SK-N-SH (cell line): ENCODE measurements around the gene USP31. TPM values are rescaled to one million over a fixed set of nuclear protein-coding genes. Genes with fewer than 3 reads are reported as not detected.

ENCODE experiments used
- CTCF ChIA-PET: fragments of 300-600, 350-600 bp; formaldehyde crosslinking; extraction: SDS; loops from one replicate; lab custom pipeline; 2021; lab: Yijun Ruan, JAX
- POLR2A ChIA-PET: fragments of 350-600 bp; sonication (Branson Sonifier 250); formaldehyde crosslinking; extraction: SDS; loops from one replicate; lab custom pipeline; 2020; ENCODE audit warnings: antibody characterized with exemption, inconsistent platforms; lab: Yijun Ruan, JAX
- DNase-seq: peaks from one replicate; pipeline ENCODE4 v3.0.0; 2012
- H2AFZ ChIP-seq: fragments of 200-600 bp; sonication (generic); 2 replicates; pipeline ENCODE4 v1.8.1; 2016; ENCODE audit warnings: antibody characterized with exemption, mild to moderate bottlenecking, low read depth
- H3F3A ChIP-seq: fragments of 200-600 bp; sonication (generic); replicated peaks from 2 replicates; pipeline ENCODE3; 2016; ENCODE audit warnings: antibody characterized with exemption, mild to moderate bottlenecking; ENCODE audit not compliant: insufficient read depth
- H3K27ac ChIP-seq, 2 experiments: fragments of 200-500 bp in 1 of 2; fragments of 200-600 bp in 1 of 2; sonication (Bioruptor generic) in 1 of 2; sonication (generic), shearing (Covaris generic) in 1 of 2; 2 replicates each; pipeline versions ENCODE4 v1.5.1 to v1.6.1; 2014 to 2016; ENCODE audit warnings: low read depth in 2 of 2, inconsistent platforms in 1 of 2, low read length in 1 of 2, mild to moderate bottlenecking in 1 of 2, mixed read lengths in 1 of 2
- H3K27me3 ChIP-seq: fragments of 200-600 bp; sonication (generic), shearing (Covaris generic); 2 replicates; pipeline ENCODE4 v1.6.1; 2016; ENCODE audit warnings: mixed run types; ENCODE audit not compliant: insufficient read depth
- H3K36me3 ChIP-seq, 2 experiments: fragments of 200-500 bp in 1 of 2; fragments of 200-600 bp in 1 of 2; sonication (Bioruptor generic) in 1 of 2; sonication (generic) in 1 of 2; replicated peaks in 1 of 2; 2 replicates each; pipeline versions ENCODE3 to v1.5.1; 2014 to 2016; ENCODE audit warnings: low read length in 1 of 2, mild to moderate bottlenecking in 1 of 2; ENCODE audit not compliant: insufficient read depth in 2 of 2, control insufficient read depth in 1 of 2
- H3K4me1 ChIP-seq, 2 experiments: fragments of 200-500 bp in 1 of 2; fragments of 200-600 bp in 1 of 2; sonication (Bioruptor generic) in 1 of 2; sonication (generic), shearing (Covaris generic) in 1 of 2; 2 replicates each; pipeline versions ENCODE4 v1.5.1 to v1.6.1; 2014 to 2016; ENCODE audit warnings: low read depth in 1 of 2, low read length in 1 of 2, mixed run types in 1 of 2; ENCODE audit not compliant: insufficient read depth in 2 of 2, control insufficient read depth in 1 of 2
- H3K4me2 ChIP-seq: fragments of 200-600 bp; sonication (generic), shearing (Covaris generic); 2 replicates; pipeline ENCODE4 v1.6.1; 2017; ENCODE audit warnings: mixed run types
- H3K4me3 ChIP-seq, 2 experiments: fragments of 200-500 bp in 1 of 2; fragments of 200-600 bp in 1 of 2; sonication (Bioruptor generic) in 1 of 2; sonication (generic), shearing (Covaris generic) in 1 of 2; 2 replicates each; pipeline versions ENCODE4 v1.5.1 to v1.8.1; 2014 to 2016; ENCODE audit warnings: low read depth in 2 of 2, inconsistent platforms in 1 of 2, low read length in 1 of 2, mild to moderate bottlenecking in 1 of 2, mixed read lengths in 1 of 2, moderate library complexity in 1 of 2
- H3K79me2 ChIP-seq: fragments of 200-600 bp; sonication (generic); 2 replicates; pipeline ENCODE4 v1.8.1; 2017; ENCODE audit warnings: mild to moderate bottlenecking; ENCODE audit not compliant: insufficient read depth
- H3K9ac ChIP-seq: fragments of 200-600 bp; sonication (generic); 2 replicates; pipeline ENCODE4 v1.6.1; 2017; ENCODE audit warnings: mixed run types
- H3K9me2 ChIP-seq: fragments of 200-600 bp; sonication (generic); 2 replicates; pipeline ENCODE4 v1.6.1; 2017; ENCODE audit warnings: mixed run types
- H3K9me3 ChIP-seq: fragments of 200-600 bp; sonication (generic); 2 replicates; pipeline ENCODE4 v1.6.1; 2017; ENCODE audit warnings: mixed run types, mild to moderate bottlenecking, moderate library complexity
- H4K20me1 ChIP-seq: fragments of 200-600 bp; sonication (generic); 2 replicates; pipeline ENCODE4 v1.6.1; 2017; ENCODE audit warnings: mild to moderate bottlenecking, mixed run types; ENCODE audit not compliant: insufficient read depth
- EZH2phosphoT487 ChIP-seq: fragments of 200-600 bp; sonication (generic); IDR thresholded peaks from 2 replicates; pipeline ENCODE4 v1.6.1; 2017; ENCODE audit warnings: low read depth, mixed run types, mild to moderate bottlenecking, antibody characterized with exemption, moderate library complexity, borderline replicate concordance
- FOSL2 ChIP-seq: IDR thresholded peaks from 2 replicates; pipeline ENCODE4 v1.4.0; 2012; ENCODE audit warnings: low read depth, mild to moderate bottlenecking, moderate library complexity, borderline replicate concordance
- GABPA ChIP-seq: IDR thresholded peaks from 2 replicates; pipeline ENCODE4 v1.4.0; 2012; ENCODE audit warnings: low read depth, mild to moderate bottlenecking
- IRF3 ChIP-seq: fragments of 150-350 bp; IDR thresholded peaks from 2 replicates; pipeline ENCODE4 v1.6.1; 2016; ENCODE audit warnings: mild to moderate bottlenecking, low read depth, low read length
- JUND ChIP-seq: IDR thresholded peaks from 2 replicates; pipeline ENCODE4 v1.4.0; 2012
- NFIC ChIP-seq: IDR thresholded peaks from 2 replicates; pipeline ENCODE4 v1.4.0; 2012; ENCODE audit warnings: borderline replicate concordance
- NRF1 ChIP-seq: IDR thresholded peaks from 2 replicates; pipeline ENCODE4 v1.6.1; 2012; ENCODE audit warnings: low read depth, mild to moderate bottlenecking, low read length
- POLR2AphosphoS5 ChIP-seq: IDR thresholded peaks from 2 replicates; pipeline ENCODE4 v1.6.1; 2012; ENCODE audit warnings: low read depth, low read length
- RAD21 ChIP-seq: IDR thresholded peaks from 2 replicates; pipeline ENCODE4 v1.6.1; 2012; ENCODE audit warnings: mild to moderate bottlenecking, low read length
- RCOR1 ChIP-seq: fragments of 150-350 bp; IDR thresholded peaks from 2 replicates; pipeline ENCODE4 v1.6.1; 2017; ENCODE audit warnings: antibody characterized with exemption, low read length
- REST ChIP-seq: IDR thresholded peaks from 2 replicates; pipeline ENCODE4 v1.6.1; 2012; ENCODE audit warnings: mild to moderate bottlenecking, low read depth, low read length, moderate library complexity
- RFX5 ChIP-seq: IDR thresholded peaks from 2 replicates; pipeline ENCODE4 v1.6.1; 2012; ENCODE audit warnings: mild to moderate bottlenecking, improper control_type of control experiment, low read length
- RXRA ChIP-seq: IDR thresholded peaks from 2 replicates; pipeline ENCODE4 v1.4.0; 2012; ENCODE audit warnings: low read depth, mild to moderate bottlenecking, borderline replicate concordance
- SIN3A ChIP-seq: IDR thresholded peaks from 2 replicates; pipeline ENCODE4 v1.6.1; 2012; ENCODE audit warnings: low read depth, mild to moderate bottlenecking, low read length, moderate library complexity, borderline replicate concordance
- SMC3 ChIP-seq: IDR thresholded peaks from 2 replicates; pipeline ENCODE4 v1.6.1; 2012; ENCODE audit warnings: low read depth, low read length, improper control_type of control experiment
- USF1 ChIP-seq: IDR thresholded peaks from 2 replicates; pipeline ENCODE4 v1.4.0; 2012; ENCODE audit warnings: low read depth, borderline replicate concordance
- USF2 ChIP-seq: fragments of 150-350 bp; IDR thresholded peaks from 2 replicates; pipeline ENCODE4 v1.6.1; 2017; ENCODE audit warnings: antibody characterized with exemption, low read length, low read depth, borderline replicate concordance
- ZBTB33 ChIP-seq: IDR thresholded peaks from 2 replicates; pipeline ENCODE4 v1.4.0; 2012; ENCODE audit warnings: low read depth, borderline replicate concordance
- WGBS: methylation state at CpG from one replicate; pipeline ENCODE4 v1.1.6; 2017; ENCODE audit warnings: low lambda C conversion rate; 5-methylcytosine and 5-hydroxymethylcytosine counted together
- polyA plus RNA-seq, 3 experiments: library from polyadenylated mRNA; depleted of rRNA; stranded (reverse); fragments of >200 nt; gene quantifications; 2 replicates each; pipeline ENCODE4 v1.2.3, GENCODE V29; 2012

USP31 gene
- polyA plus RNA-seq, 1 of the 3 experiments (the other 2 are of a cell fraction), result 3.2 TPM

- TF ChIP-seq IRF3 (no peak), USF2 (no peak)
- TF ChIP-seq, all 33 proteins: peak for 0
- H3K4me2 ChIP-seq, result no peak overlapping the region
- H2AFZ ChIP-seq, result no peak overlapping the region
- peaks cover 8% of the 10 kb centered on the region for H3F3A ChIP-seq
- no peaks in the 10 kb centered on the region for H3K9me2 ChIP-seq
- no peaks in the 10 kb centered on the region for H3K9me3 ChIP-seq
- no peak for DNase-seq
- no peak overlapping the region for H3K27ac ChIP-seq
- CTCF ChIA-PET, result interaction anchor here (1.2 kb wide), 1 partner anchor 347 kb away, joined by 3 read pairs; no protein-coding TSS in a partner anchor
- no peaks in the 10 kb centered on the region for H3K27me3 ChIP-seq
- WGBS, result 85% methylated on average over 8 of the region's 8 CpGs
- POLR2A ChIA-PET, result no interaction called here
- peaks cover 33 to 44% of the 10 kb centered on the region in 2 experiments for H3K36me3 ChIP-seq
- no peak overlapping the region for H3K9ac ChIP-seq
- H3K4me3 ChIP-seq, result no peak overlapping the region
- H3K79me2 ChIP-seq, result peaks cover 13% of the 10 kb centered on the region; the same call in 1 of the 2 replicates
- H4K20me1 ChIP-seq, result no peaks in the 10 kb centered on the region
- H3K4me1 ChIP-seq, result peaks cover 0 to 7% of the 10 kb centered on the region in 2 experiments; a peak in 2 of 4 replicates
Measured at GRCh38 chr16:23089111-23089510, 60.1 kb downstream of the USP31 start.

- Histone ChIP-seq H3K79me2 (peaks cover 13% of the 10 kb centered on the region; the same call in 1 of the 2 replicates), H3K4me2 (no peak overlapping the region), H3F3A (peaks cover 8% of the 10 kb centered on the region), H3K4me3 (no peak overlapping the region), H3K27ac (no peak overlapping the region), H3K9me2 (no peaks in the 10 kb centered on the region), H3K4me1 (peaks cover 2 to 7% of the 10 kb centered on the region in 2 experiments; a peak in 2 of 4 replicates), H4K20me1 (no peaks in the 10 kb centered on the region), H3K36me3 (peaks cover 36 to 40% of the 10 kb centered on the region in 2 experiments), H3K27me3 (no peaks in the 10 kb centered on the region), H3K9ac (no peak overlapping the region), H2AFZ (no peak overlapping the region), H3K9me3 (no peaks in the 10 kb centered on the region)
- ChIA-PET CTCF (interaction anchor here (0.9 to 1.2 kb wide), 4 partner anchors 95 to 348 kb away, joined by 3 to 6 read pairs (median 4); partner anchors contain the start of gene SCNN1G), POLR2A (no interaction called here)
- DNase-seq, result no peak
- TF ChIP-seq POLR2AphosphoS5, result no peak
- TF ChIP-seq SIN3A, result no peak
- TF ChIP-seq RCOR1, result no peak
- TF ChIP-seq EZH2phosphoT487, result no peak
- TF ChIP-seq RFX5, result no peak
- TF ChIP-seq REST, result no peak
- no peak for TF ChIP-seq USF1
- no peak for TF ChIP-seq FOSL2
- TF ChIP-seq SMC3, result no peak
- TF ChIP-seq RXRA, result no peak
- TF ChIP-seq NRF1, result no peak
- TF ChIP-seq JUND, result no peak
- TF ChIP-seq NFIC, result no peak
- TF ChIP-seq GABPA, result no peak
- TF ChIP-seq RAD21, result no peak
- no peak for TF ChIP-seq ZBTB33
- WGBS, result 92% methylated on average over 4 of the region's 4 CpGs
Measured at GRCh38 chr16:23088018-23088417, 61.2 kb downstream of the USP31 start.
